GM12801 (cell line): ENCODE results near the gene MARK3.

Experiments used
- CTCF ChIP-seq: IDR thresholded peaks from one replicate; pipeline ENCODE4 v1.5.1; 2011; ENCODE audit warnings: control low read depth; ENCODE audit not compliant: insufficient read length; ENCODE audit errors: extremely low read depth

Gene MARK3

DNA sequence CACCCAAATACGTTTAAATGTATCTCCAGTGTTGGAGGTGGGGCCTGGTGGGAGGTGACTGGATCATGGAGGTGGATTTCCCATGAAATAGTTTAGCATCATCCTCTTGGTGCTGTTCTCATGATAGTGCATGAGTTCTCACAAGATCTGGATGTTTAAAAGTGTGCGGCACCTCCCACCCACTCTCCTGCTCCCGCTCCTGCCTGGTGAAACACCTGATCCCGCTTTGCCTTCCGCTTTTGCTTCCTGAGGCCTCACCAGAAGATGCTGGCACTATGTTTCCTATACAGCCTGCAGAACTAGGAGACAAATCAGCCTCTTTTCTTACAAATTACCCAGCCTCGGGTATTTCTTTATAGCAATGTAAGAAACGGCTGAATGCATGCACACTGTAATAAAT is 31.1 kb upstream of the MARK3 start:
- no peak for TF ChIP-seq CTCF

DNA sequence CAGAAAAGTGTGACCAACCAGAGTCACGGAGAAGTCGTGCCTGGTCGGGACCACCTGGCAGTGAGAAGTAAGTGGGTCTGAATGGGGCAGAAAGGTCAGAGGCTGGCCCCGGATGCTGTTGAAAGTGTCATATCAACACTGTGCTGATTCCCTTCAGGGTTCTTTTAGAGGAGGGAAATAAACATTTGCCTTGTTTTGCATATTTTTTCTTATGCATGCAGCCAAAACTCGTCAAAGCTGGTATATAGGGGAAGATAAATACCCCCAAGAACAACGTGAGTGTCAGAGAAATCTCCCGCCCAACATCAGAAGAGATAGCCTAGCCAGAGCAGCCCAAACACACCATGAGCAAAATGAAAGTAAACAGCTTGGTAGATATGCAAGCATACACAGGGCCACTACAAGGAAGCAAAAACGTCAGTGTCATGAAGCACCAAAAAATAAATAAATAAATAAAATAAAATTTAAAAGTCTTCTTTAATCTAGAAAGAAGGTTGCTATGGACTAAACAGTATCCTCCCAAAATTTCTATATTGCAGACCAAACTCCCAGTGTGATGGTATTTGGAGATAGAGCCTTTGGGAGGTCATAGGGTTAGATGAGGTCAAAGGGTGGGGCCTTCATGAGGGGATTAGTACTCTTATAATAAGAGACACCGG is 29.1 kb upstream of the MARK3 start:
- TF ChIP-seq CTCF = no peak

GRCh38 chr14:103360548-103360947 is 24.7 kb upstream of the MARK3 start:
- no peak for TF ChIP-seq CTCF

DNA sequence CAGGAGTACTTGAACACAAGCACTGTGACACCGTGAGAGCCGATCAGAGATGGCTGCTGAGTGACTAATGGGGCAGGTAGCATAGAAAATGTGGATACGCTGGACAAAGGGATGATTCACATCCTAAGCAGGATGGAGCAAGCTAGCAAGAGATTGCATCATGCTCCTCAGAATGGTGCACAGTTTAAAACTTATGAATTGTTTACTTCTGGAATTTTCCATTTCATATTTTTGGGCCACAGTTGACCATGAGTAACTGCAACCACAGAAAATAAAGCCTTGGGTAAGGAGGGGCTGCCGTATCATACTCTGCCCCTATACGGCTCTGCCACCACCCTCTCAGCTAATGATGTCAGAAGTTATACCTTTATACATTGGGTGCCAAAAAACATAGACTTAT is 23.3 kb upstream of the MARK3 start:
- TF ChIP-seq CTCF = no peak

GRCh38 chr14:103362780-103363179 is 22.4 kb upstream of the MARK3 start:
- no peak for TF ChIP-seq CTCF

- TF ChIP-seq CTCF = no peak
Measured at GRCh38 chr14:103366741-103367140, 18.5 kb upstream of the MARK3 start.

- no peak for TF ChIP-seq CTCF
Measured at GRCh38 chr14:103367995-103368394, 17.2 kb upstream of the MARK3 start.
